Ascending aorta (tissue), 2 donors: ENCODE measurements around the gene RAB17. TPM values are rescaled to one million over a fixed set of nuclear protein-coding genes. Genes with fewer than 3 reads are reported as not detected.

ENCODE experiments used
- DNase-seq, 2 donors: peaks; one replicate each; pipeline ENCODE4 v3.0.0-alpha.2; 2019; ENCODE audit warnings: low spot score in 2 of 2
- H3K27ac ChIP-seq, 2 donors: fragments of 200-600 bp; sonication (generic); one replicate each; pipeline ENCODE4 v1.5.1; 2016 to 2017; ENCODE audit warnings: mild to moderate bottlenecking in 1 of 2
- H3K27me3 ChIP-seq: fragments of 200-600 bp; sonication (generic); one replicate; pipeline ENCODE4 v1.5.1; 2017
- H3K36me3 ChIP-seq, 2 donors: fragments of 200-600 bp; sonication (generic); one replicate each; pipeline ENCODE4 v1.5.1; 2016
- H3K4me1 ChIP-seq, 2 donors: fragments of 200-600 bp; sonication (generic); one replicate each; pipeline ENCODE4 v1.5.1; 2016 to 2017; ENCODE audit warnings: mild to moderate bottlenecking in 1 of 2
- H3K4me3 ChIP-seq, 2 donors: fragments of 200-600 bp; sonication (generic); one replicate each; pipeline ENCODE4 v1.5.1; 2016 to 2017; ENCODE audit warnings: mild to moderate bottlenecking in 1 of 2
- H3K9me3 ChIP-seq, 2 donors: fragments of 200-600 bp; sonication (generic); one replicate each; pipeline ENCODE4 v1.5.1; 2016
- intact Hi-C: fragments of 100-400 bp; cut with DNase I; formaldehyde crosslinking; loops from one replicate; pipeline ENCODE4 v1.15.1; 2023
- total RNA-seq: library from RNA; depleted of rRNA; stranded (reverse); fragments of >200 nt; gene quantifications from one replicate; pipeline ENCODE4 v1.1.0, GENCODE V29; 2016
- TF ChIP-seq, protein P1 (sequence below), 3 experiments: fragments of 200-600 bp in 2 of 3; fragments of 450-650 bp in 1 of 3; sonication (generic) in 2 of 3; IDR thresholded peaks; one replicate each; pipeline ENCODE4 v1.5.1; 2016 to 2019; ENCODE audit warnings: antibody characterized with exemption in 3 of 3, mild to moderate bottlenecking in 1 of 3, moderate library complexity in 1 of 3

RAB17 gene
- total RNA-seq, 1 donor from 2014 or later: 0.32 TPM

DNA sequence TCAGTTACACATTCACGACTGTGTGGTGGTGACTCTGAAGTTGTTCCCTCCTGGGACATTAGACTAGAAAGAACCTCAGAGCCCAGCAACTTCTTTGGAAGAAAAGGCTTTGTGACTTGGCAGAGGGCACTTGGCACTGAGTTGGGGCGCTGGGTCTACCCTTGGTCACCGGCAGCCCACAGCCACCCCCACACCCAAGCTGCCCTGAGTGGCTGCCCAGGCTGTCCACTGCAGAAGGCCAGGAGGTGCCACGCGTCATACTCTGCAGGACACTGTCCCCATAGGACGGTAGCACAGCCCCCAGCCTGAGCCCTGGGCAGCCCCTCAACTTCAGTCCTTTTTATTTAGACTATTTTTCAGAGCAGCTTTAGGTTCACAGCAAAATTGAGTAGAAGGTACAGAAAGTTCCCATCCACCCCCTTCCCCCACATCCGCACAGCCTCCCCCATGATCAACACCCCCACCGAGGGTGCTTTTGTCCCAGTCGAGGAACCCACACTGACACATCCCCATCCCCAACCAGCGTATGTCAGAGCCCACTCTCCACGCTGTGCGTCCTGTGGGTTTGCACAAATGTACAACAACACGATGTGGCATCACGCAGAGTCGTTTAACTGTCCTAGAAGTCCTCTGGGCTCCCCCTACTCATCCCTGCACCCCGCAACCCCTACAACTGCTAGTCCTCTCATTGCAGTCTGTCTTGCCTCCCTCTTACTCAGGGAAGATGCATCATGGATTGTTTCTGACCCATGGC lies 23.1 kb downstream of the RAB17 start:
- intact Hi-C loops: no loop called here
- Histone ChIP-seq H3K9me3 (no peaks in the 10 kb centered on the region), H3K27ac (no peak overlapping the region), H3K27me3 (no peaks in the 10 kb centered on the region), H3K4me1 (peaks cover 0 to 3% of the 10 kb centered on the region in 2 donors), H3K4me3 (no peak overlapping the region), H3K36me3 (no peaks in the 10 kb centered on the region)
- DNase-seq: no peak
- TF ChIP-seq, protein P1, sequence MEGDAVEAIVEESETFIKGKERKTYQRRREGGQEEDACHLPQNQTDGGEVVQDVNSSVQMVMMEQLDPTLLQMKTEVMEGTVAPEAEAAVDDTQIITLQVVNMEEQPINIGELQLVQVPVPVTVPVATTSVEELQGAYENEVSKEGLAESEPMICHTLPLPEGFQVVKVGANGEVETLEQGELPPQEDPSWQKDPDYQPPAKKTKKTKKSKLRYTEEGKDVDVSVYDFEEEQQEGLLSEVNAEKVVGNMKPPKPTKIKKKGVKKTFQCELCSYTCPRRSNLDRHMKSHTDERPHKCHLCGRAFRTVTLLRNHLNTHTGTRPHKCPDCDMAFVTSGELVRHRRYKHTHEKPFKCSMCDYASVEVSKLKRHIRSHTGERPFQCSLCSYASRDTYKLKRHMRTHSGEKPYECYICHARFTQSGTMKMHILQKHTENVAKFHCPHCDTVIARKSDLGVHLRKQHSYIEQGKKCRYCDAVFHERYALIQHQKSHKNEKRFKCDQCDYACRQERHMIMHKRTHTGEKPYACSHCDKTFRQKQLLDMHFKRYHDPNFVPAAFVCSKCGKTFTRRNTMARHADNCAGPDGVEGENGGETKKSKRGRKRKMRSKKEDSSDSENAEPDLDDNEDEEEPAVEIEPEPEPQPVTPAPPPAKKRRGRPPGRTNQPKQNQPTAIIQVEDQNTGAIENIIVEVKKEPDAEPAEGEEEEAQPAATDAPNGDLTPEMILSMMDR (IDR thresholded peaks at IDR 0.05): no peak

DNA sequence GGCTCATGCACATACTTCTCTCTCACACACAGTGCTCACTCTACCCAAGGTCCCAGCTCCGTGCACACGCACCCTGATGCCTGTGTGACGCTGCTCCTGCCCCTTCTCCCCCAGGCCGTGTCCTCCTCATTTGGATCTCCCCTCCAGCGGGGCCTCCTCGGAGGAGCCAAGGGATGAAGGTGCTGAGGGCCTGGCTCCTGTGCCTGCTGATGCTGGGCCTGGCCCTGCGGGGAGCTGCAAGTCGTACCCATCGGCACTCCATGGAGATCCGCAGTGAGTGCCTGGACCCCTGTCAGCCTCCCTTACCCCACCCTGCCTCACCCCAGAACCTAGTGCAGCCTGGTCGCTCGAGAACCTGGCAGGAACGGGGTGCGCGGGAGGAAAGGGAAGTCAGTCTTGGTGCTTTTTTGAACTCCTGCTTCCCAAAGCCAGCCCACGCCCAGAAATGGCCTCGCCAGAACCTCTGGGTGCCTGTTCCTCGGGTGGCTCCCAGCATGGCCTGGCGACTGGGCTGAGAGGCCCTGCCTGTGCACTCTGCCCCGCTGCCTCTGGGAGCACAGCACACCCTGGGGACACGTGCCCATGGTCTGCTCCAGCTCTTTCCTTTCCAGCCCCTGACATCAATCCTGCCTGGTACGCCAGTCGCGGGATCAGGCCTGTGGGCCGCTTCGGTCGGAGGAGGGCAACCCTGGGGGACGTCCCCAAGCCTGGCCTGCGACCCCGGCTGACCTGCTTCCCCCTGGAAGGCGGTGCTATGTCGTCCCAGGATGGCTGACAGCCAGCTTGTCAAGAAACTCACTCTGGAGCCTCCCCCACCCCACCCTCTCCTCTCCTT lies 23.9 kb downstream of the RAB17 start, which contains the start of gene PRLH:
Gene PRLH (plus strand): TSS at position 174 of the 835 bp plus-strand sequence. CDS start 0 bp downstream, at position 174.
- Histone ChIP-seq H3K36me3 (no peaks in the 10 kb centered on the region), H3K4me1 (no peaks in the 10 kb centered on the region)
- no peak for DNase-seq

DNA sequence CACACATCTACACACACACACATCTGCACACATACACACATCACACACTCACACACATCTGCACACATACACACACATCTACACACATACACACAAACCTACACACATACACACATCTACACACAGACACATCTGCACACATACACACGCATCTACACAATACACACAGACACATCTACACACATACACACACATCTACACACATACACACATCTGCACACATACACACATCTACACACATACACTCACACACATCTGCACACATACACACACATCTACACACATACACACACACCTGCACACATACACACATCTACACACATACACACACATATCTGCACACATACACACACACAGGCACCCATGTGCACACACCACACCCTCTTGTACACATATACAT lies 24.6 kb downstream of the RAB17 start:
- TF ChIP-seq, protein P1 (IDR thresholded peaks at IDR 0.05): no peak
- no peak for DNase-seq
- intact Hi-C loops: no loop called here
- H3K27me3 ChIP-seq: no peaks in the 10 kb centered on the region
- H3K4me1 ChIP-seq: no peaks in the 10 kb centered on the region
- no peaks in the 10 kb centered on the region for H3K9me3 ChIP-seq
- no peak overlapping the region for H3K4me3 ChIP-seq
- no peaks in the 10 kb centered on the region for H3K36me3 ChIP-seq
- H3K27ac ChIP-seq: no peak overlapping the region

More for the DNA sequence above, 23.9 kb downstream of the RAB17 start, which contains the start of gene PRLH:
- intact Hi-C loops: no loop called here
- H3K27me3 ChIP-seq: no peaks in the 10 kb centered on the region
- TF ChIP-seq, protein P1 (IDR thresholded peaks at IDR 0.05): no peak
- no peaks in the 10 kb centered on the region for H3K9me3 ChIP-seq
- H3K27ac ChIP-seq: no peak within 1 kb of the TSS
- H3K4me3 ChIP-seq: no peak within 1 kb of the TSS

DNA sequence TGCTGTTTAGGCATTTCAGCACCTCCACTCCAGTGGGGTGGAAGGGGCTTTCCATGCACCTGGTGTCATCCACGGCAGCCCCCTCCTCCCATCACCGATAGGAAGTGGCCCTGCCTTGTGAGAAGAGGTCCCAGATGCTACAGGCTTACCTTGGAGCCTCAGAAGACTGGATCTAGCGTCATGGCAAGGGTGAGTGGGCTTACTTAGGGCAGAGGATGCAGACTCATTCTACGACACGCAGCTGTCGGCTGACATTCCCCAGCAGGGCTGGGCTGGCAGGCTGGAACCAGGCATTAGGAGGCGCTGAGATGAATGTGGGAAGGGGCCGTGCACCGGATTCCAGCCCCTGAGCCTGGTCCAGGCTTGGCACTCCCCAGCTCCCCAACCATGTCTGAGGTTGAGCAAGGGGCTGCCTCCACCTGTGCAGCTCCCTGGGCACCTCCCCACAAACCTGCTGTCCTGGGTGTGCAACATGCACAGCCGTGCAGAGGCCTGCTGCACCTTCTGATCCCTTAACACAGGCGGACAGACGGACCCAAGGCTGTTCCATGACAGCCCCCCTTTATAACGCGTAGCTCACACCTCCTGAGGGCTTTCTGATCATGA lies 25.9 kb downstream of the RAB17 start:
- Histone ChIP-seq H3K9me3 (no peaks in the 10 kb centered on the region), H3K36me3 (no peaks in the 10 kb centered on the region), H3K27me3 (no peaks in the 10 kb centered on the region), H3K27ac (no peak overlapping the region), H3K4me1 (no peaks in the 10 kb centered on the region), H3K4me3 (no peak overlapping the region)
- TF ChIP-seq, protein P1 (IDR thresholded peaks at IDR 0.05): no peak
- DNase-seq: no peak
- intact Hi-C loops: no loop called here

DNA sequence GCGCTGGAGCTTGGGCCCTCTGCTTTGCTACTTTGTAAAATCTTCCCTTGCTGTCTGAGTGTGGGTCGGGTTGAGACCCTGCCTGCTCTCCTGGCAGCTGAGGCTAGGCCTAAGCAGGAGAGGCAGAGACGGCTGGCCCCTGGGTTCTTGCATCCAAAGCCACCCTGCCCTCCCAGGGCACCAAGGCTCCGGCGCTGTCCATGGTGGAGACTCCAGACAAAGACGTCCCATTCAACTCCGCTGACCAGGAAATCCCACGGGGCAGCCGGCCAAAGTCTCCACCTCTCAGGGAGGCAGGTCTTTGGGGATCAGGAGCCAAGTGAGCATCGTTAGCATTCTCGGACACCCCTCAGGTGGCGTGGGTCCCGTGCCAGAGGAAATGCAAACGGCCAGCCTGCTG lies 26.7 kb downstream of the RAB17 start:
- Histone ChIP-seq H3K36me3 (no peaks in the 10 kb centered on the region), H3K4me3 (no peak overlapping the region), H3K9me3 (no peaks in the 10 kb centered on the region), H3K27ac (no peak overlapping the region), H3K4me1 (no peaks in the 10 kb centered on the region), H3K27me3 (no peaks in the 10 kb centered on the region)
- intact Hi-C loops: no loop called here
- DNase-seq: no peak
- TF ChIP-seq, protein P1 (IDR thresholded peaks at IDR 0.05): no peak
